GM19193 (cell line): Measurements from ENCODE around the gene GABBR1.
A peak's percentile ranks its signal among the peaks of the same experiment; 100 is the strongest.

Experiments
- POLR2A ChIP-seq: IDR thresholded peaks from 4 replicates; pipeline ENCODE4 v1.6.1; 2011; ENCODE audit not compliant: insufficient read depth, insufficient read length; ENCODE audit errors: extremely low read depth

GABBR1 gene

DNA sequence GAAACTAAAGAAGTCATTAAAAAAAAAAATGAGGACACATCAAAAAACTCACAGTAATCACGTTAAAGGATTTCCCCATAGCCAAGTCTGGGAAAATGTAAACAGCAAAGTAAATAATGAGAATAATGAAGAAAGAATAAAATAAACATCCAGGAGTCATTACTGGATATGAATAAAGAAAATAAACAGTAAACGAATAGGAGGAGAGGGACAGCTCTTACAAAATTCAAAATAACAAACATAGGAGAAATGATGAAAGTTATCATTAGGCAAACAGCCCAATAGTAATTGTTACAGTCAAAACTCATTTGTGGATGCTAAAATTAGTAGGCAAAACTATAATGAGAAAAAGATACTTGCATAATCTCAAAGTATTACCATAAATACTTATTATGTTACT lies 65.4 kb downstream of the GABBR1 start:
- TF ChIP-seq POLR2A = no peak

DNA sequence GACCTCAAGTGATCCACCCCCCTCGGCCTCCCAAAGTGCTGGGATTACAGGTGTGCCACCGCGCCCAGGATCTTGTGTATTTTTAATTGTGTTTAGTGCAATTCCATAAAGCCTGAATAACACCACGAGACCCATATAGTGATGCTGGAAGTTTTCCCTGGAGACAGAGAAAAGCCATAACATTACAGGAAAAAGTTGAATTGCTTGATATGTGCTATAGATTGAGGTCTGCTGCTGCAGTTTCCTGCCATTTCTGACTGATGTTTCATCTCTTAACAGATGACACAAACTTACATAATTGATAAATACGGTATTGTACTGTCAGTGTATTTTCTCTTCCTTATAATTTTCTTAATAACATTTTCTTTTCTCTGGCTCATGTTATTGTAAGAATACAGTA lies 66.1 kb downstream of the GABBR1 start:
- TF ChIP-seq POLR2A = no peak

DNA sequence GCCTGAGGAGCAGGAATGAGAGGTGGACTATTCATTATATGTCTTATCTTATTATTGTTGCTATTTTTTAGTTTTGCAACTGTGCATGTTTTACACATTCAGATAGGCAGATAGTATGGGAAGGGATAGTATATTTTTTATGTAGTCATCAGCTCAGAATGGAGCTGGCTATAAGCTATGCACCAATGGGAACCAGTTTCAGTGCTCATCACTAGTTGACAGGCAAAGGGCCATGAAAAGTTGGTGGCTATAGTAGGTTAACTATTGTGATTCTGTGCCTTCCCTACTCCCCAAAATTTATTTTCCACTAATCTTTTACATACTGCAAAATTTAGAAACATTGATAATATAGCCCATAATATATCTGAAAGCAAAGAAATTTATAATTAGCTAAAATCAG lies 68.1 kb downstream of the GABBR1 start:
- no peak for TF ChIP-seq POLR2A

DNA sequence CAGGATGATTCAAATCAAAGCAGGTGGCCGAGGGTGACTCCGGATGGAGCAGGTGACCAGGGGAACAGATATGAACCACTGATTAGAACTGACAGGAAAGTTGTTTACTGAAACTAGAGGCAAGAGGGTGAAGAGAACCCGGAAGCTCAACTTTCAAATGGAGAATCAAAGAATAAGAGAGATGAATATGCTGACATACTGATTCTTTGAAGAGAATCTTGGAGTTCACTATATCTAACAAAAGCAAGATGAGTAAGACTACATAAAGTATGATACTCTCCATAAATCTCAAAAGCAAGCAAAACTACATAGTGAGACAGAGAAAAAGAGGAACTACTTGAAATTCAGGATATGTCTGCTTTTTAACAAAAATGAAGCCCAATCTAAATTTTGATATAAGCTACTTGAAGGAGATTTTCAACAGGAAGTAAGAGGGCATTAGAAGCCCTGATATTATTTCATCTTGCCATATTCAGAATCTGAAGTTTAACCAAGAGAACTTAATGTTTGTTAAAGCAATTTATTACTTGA lies 69.5 kb downstream of the GABBR1 start:
- no peak for TF ChIP-seq POLR2A

DNA sequence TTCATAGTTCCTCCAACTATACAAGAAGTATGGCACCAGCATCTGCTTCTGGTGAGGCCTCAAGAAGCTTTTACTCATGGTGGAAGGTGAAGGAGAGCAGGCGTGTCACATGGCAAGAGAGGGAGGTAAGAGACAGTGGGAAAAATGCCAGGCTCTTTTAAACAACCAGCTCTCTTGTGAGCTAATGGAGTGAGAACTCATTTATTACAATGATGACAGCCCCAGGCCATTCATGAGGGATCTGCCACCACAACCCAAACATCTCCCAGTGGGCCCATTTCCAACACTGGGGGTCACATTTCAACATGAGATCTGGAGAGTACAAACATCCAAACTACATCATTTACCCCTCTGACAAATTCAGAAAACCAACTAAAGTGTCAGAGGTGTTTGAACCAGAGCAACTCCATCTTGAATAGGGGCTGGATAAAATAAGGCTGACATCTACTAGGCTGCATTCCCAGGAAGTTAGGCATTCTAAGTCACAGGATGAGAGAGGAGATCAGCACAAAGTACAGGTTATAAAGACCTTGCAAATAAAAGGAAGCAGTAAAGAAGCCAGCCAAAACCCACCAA lies 71.3 kb downstream of the GABBR1 start:
- TF ChIP-seq POLR2A = no peak

DNA sequence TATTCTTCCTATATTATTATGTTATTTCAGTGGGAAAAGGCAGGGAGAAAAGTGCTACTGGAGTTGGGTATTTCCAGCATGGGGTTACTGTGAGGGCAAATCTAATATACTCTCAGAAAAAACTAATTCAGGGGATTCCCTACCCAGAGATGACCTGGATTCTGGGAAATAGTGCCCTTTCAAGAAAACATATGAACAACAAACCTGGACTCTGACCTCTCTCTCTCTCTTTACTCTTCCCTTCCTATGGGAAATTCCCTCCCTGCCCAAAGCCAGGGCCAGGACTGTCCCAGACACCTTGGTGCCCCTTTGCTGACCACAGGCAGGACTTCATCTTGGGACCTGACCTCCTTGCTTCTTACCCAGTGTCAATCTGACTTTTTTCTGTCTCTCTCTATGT lies 71.9 kb downstream of the GABBR1 start:
- no peak for TF ChIP-seq POLR2A

DNA sequence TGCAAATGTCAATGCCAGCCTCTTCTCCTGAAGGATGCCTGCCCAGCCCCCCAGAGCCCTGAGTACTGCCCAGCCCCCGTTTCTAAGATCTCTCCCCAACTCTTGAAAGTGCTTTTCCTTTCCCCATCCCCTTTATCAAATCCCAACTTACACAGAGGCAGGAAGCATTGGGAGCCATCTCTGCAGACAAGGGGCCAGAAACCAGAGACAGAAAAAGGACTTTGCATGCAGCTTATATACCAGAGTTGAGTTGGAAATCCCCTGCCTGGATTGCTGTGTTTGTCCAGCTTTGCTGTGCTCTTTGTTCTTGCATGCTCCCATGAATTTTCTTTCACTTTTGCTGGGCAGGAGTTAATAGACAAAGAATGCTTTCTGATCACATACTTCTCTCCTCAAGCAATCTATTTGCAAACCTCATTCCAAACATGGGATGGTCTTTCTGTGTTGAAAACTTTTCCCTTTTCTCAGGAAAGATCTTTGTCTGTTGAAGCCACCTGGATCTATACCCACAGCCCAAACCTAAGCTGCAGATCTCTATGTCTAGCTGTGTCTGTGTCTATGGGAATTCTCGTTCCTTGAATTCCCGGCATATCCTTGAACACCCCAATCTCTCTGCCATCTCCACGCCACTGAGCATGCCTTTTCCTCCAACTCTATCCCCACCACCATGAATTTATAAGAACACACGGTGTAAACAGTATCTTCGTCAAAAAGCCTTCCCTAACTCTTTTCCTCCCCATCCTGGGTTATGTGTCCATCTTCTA lies 73.3 kb downstream of the GABBR1 start, which contains the start of gene UBD:
TSS of gene UBD (minus strand) at position 209 of the 764 bp plus-strand sequence. CDS start at position 178, 31 bp downstream.
- peak; percentile 48 for TF ChIP-seq POLR2A

DNA sequence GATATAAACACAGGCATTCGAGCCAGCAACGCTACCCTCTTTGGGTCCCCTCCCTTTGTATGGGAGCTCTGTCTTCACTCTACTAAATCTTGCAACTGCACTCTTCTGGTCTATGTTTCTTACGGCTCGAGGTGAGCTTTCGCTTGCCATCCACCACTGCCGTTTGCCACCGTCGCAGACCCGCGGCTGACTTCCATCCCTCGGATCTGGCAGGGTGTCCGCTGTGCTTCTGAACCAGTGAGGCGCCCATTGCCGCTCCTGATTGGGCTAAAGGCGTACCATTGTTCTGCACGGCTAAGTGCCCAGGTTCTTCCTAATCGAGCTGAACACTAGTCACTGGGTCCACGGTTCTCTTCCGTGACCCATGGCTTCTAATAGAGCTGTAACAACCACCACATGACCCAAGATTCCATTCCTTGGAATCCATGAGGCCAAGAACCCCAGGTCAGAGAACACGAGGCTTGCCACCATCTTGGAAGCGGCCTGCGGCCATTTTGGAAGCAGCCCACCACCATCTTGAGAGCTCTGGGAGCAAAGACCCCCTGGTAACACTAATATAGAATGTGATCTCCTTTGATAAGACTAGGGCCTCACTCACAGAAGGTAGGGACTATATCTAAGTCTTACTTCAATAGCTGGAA lies 74.4 kb downstream of the GABBR1 start:
- TF ChIP-seq POLR2A = no peak

DNA sequence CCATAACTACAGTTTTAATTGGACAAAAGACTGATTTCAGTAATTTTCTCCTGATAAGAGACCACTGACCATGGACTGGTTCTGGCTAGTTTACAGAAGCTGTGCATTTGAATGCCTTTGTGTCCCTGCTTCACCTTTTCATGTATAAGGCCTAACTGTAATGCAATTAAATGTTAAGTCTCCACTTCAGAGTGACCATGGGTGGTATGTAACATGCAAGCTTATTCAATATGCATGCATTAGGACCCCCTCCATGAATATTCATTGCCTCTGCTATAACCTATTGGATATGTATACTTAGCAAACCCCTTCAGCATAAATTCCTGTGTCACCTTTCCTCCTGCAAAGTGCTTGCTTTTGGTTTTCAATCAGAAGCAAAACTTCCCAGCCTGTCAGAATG lies 75.7 kb downstream of the GABBR1 start:
- TF ChIP-seq POLR2A = no peak

DNA sequence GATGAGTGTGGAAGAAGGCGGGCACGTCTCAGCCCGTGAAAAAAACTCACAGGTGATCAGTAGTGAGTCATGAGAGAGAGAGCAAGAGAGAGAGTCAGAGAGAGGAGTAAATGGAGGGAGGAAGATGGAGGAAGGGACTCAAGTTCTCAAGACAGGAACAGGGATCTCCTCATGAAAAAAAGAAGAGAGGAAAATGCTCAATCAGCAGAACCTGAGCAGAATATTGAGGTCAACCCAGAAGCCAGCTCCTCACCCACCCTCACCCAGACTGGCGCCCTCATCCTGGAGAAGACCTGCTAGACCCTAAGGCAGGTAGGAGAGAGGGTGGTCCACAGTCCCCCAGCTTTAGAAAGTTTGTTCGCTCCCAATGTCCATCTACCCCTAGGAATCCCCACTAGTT lies 78.2 kb downstream of the GABBR1 start:
- no peak for TF ChIP-seq POLR2A

DNA sequence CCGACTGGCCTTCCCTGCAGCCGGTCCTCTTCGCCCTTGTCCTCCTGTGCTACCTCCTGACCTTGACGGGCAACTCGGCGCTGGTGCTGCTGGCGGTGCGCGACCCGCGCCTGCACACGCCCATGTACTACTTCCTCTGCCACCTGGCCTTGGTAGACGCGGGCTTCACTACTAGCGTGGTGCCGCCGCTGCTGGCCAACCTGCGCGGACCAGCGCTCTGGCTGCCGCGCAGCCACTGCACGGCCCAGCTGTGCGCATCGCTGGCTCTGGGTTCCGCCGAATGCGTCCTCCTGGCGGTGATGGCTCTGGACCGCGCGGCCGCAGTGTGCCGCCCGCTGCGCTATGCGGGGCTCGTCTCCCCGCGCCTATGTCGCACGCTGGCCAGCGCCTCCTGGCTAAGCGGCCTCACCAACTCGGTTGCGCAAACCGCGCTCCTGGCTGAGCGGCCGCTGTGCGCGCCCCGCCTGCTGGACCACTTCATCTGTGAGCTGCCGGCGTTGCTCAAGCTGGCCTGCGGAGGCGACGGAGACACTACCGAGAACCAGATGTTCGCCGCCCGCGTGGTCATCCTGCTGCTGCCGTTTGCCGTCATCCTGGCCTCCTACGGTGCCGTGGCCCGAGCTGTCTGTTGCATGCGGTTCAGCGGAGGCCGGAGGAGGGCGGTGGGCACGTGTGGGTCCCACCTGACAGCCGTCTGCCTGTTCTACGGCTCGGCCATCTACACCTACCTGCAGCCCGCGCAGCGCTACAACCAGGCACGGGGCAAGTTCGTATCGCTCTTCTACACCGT lies 79.5 kb downstream of the GABBR1 start:
- TF ChIP-seq POLR2A = no peak

DNA sequence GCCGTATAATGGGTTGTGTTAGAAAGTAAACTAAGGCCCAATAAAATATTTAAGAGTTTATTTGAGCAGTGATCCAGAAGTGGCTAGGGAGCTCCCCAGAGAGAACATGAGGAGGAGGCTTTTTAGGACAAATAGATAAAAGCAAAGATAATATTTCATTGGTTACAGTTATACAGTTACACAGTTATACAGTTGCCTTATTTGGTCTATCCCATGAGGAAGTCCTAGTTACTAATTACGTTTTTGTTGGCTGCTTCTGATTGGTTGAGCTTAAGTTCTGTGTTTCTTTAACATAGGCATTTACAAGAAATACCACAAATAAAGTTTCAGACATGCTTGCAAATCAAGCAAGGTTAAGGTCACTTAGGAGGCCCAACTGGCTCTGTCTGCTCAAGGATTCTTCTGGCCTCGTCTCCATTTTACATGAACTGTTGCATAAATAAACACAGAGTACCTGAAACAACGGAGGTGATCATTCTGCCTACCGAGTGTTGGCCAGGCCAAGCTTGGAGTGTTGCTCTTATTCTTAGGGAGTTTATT lies 80.4 kb downstream of the GABBR1 start:
- TF ChIP-seq POLR2A = no peak

DNA sequence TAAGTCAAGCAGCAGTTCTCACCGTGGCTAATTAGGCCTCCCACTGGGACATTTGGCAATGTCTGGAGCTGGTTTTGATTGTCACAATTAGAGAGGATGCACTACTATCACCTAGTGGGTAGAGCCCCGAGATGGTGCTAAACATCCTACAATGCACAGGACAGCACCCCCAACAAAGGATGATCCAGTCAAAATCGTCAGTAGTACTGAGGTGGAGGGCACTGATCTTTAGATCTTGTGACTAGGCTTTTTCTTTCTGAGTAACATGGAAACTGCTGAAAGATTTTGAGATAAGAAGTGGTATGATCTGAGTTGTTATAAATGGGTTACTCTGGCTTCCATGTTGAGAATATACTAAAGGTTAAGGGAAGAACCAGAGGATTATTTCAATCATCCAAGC lies 85.4 kb downstream of the GABBR1 start:
- no peak for TF ChIP-seq POLR2A

DNA sequence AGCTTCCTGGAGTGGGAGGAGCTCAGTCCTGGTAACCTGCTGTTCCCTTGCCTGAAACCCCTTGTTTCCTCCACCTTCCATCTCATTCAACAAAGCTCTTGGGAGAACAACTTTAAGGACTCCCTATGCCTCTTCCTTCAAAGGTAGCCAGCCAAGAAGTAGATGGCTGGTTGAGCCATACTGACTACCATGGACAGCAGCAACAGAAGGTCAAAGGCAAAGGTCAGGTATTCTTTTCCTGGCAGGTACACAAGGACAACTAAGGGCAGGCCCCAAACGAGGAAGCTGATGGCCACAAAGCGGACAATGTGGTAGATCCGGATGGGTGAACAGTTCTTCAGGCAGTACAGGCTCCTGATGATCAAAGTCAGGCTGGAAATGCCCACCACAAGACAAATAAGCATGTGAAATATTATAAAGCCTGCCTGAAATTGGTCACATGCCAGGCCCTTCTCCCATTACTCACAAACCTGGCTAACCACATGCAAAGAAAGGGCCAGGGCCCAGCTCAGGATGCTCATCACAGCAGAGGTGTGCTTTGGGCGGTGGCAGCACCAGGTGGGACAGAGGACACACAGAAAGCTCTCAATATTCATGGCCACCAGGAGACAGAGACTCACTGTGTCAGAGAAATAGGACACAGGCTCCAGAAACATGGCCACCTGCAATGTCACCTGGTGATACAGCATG lies 95.1 kb downstream of the GABBR1 start:
- no peak for TF ChIP-seq POLR2A

DNA sequence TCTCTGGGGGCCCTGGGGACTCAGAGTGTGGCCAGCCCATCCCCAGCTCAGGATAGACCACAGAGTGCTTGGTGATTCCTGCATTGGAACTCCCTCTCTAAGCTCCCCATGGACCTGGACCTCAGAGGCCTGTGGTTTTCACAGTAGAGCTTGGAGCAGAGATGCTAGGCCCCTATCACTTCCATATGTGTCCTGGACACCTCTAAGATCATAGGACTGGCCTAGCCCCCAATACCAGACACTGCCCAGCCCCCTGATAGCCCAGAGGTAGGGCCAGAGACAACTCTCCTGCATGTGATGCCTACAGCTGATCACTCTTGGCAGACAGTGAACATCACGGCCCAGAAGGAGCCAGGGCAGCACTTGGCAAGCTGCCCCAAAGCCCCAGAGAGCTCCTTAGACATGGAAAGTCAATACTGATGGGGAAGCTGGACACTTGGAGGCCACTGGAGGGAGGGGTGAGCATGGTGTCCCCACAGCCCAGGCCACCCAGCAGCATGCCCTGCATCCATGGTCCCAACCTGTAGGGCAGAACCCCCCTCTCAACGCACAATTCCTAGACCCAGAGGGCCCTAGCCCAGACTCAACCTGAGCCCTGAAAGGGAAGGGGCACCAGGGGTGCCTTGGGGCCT lies 100.5 kb downstream of the GABBR1 start:
- no peak for TF ChIP-seq POLR2A

DNA sequence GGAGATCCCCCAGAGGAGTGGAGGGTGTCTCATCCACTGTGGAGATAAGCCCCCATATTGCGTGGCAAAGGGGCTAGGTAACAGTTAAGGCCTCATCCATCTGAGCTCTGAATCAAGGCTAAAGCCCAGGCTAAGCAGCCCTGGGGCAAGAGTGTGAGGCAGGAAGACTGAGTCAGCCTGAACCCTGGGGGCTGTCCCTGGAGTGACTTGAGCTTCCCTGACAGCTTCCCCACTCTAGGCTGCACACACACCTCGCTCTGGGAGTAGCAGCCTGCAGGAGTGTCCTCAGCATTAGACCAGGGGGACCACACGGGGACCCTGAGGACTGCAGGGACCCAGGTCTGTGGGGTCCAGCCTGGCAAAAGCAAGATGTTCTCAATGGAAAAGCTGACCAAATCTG lies 101.3 kb downstream of the GABBR1 start:
- TF ChIP-seq POLR2A = no peak
